Activated CD4-positive, alpha-beta memory T cell treated with anti-CD3 and anti-CD28 coated beads for 36 hours (primary cell): Measurements from ENCODE around the gene ANKRD60. TPM values are rescaled to one million over a fixed set of nuclear protein-coding genes. Genes with fewer than 3 reads are reported as not detected.

ENCODE experiments used
- CTCF ChIA-PET: fragments of 350-600 bp; sonication (Branson Sonifier 250); formaldehyde crosslinking; loops from one replicate; lab custom pipeline; 2021; ENCODE audit warnings: antibody characterized with exemption, inconsistent platforms; lab: Charles Lee
- POLR2A ChIA-PET: fragments of 350-600 bp; sonication (Branson Sonifier 250); formaldehyde crosslinking; loops from one replicate; lab custom pipeline; 2021; ENCODE audit warnings: antibody characterized with exemption; lab: Charles Lee
- DNase-seq: peaks from one replicate; pipeline ENCODE4 v3.0.0-alpha.2; 2020
- H3K27ac Mint-ChIP-seq: one replicate; pipeline ENCODE4 v1.8.0; 2021; ENCODE audit warnings: mixed read lengths
- H3K27me3 Mint-ChIP-seq: one replicate; pipeline ENCODE4 v1.8.0; 2021; ENCODE audit warnings: mixed read lengths
- H3K36me3 Mint-ChIP-seq: one replicate; pipeline ENCODE4 v1.8.0; 2021; ENCODE audit warnings: mixed read lengths
- H3K4me1 Mint-ChIP-seq: one replicate; pipeline ENCODE4 v1.8.0; 2021; ENCODE audit warnings: low read depth, mixed read lengths
- H3K4me3 Mint-ChIP-seq: one replicate; pipeline ENCODE4 v1.8.0; 2021; ENCODE audit warnings: mild to moderate bottlenecking, mixed read lengths
- H3K9me3 Mint-ChIP-seq: one replicate; pipeline ENCODE4 v1.8.0; 2021; ENCODE audit warnings: mixed read lengths
- intact Hi-C: fragments of 100-400 bp; cut with micrococcal nuclease; formaldehyde crosslinking; loops from one replicate; pipeline ENCODE4 v1.15.1; 2023
- total RNA-seq, 2 experiments: library from RNA; stranded (reverse); gene quantifications; one replicate each; pipeline ENCODE4 v1.2.3, GENCODE V29; 2021

The ANKRD60 gene
- total RNA-seq, 2 experiments from 2014 or later, result not detected

GRCh38 chr20:58169450-58169849 lies 59.0 kb downstream of the ANKRD60 start:
- POLR2A ChIA-PET, result no interaction called here

GRCh38 chr20:58168843-58169242 lies 59.6 kb downstream of the ANKRD60 start:
- no peak overlapping the region for H3K4me3 Mint-ChIP-seq
- CTCF ChIA-PET, result no interaction called here

More at GRCh38 chr20:58169450-58169849, 59.0 kb downstream of the ANKRD60 start:
- DNase-seq, result no peak
- H3K36me3 Mint-ChIP-seq, result no peaks in the 10 kb centered on the region
- no peaks in the 10 kb centered on the region for H3K9me3 Mint-ChIP-seq
- no peaks in the 10 kb centered on the region for H3K27me3 Mint-ChIP-seq
- CTCF ChIA-PET, result interaction anchor here (2.4 kb wide), 1 partner anchor 10 kb away, joined by 10 read pairs; no protein-coding TSS in a partner anchor
- H3K4me3 Mint-ChIP-seq, result no peak overlapping the region
- intact Hi-C loops, result no loop called here
- peaks cover 9% of the 10 kb centered on the region for H3K4me1 Mint-ChIP-seq
- H3K27ac Mint-ChIP-seq, result no peak overlapping the region

GRCh38 chr20:58167759-58168158 lies 60.7 kb downstream of the ANKRD60 start:
- Mint-ChIP-seq H3K4me1 (peaks cover 4% of the 10 kb centered on the region), H3K27me3 (no peaks in the 10 kb centered on the region), H3K36me3 (no peaks in the 10 kb centered on the region), H3K27ac (no peak overlapping the region), H3K9me3 (no peaks in the 10 kb centered on the region), H3K4me3 (no peak overlapping the region)
- ChIA-PET POLR2A (no interaction called here), CTCF (no interaction called here)
- DNase-seq, result no peak
- intact Hi-C loops, result no loop called here

More at GRCh38 chr20:58168843-58169242, 59.6 kb downstream of the ANKRD60 start:
- no peak for DNase-seq
- intact Hi-C loops, result no loop called here
- POLR2A ChIA-PET, result no interaction called here
- Mint-ChIP-seq H3K27me3 (no peaks in the 10 kb centered on the region), H3K27ac (no peak overlapping the region), H3K4me1 (peaks cover 4% of the 10 kb centered on the region), H3K9me3 (no peaks in the 10 kb centered on the region), H3K36me3 (no peaks in the 10 kb centered on the region)

Other genes starting within 250 kb of the ANKRD60 start
- 10 to 100 TPM; 10.5 to 12.0 TPM for gene RAB22A, start 81.1 kb upstream of the ANKRD60 start, total RNA-seq
- gene VAPB, start 160.6 kb upstream of the ANKRD60 start, total RNA-seq, result 10 to 100 TPM; 34.6 to 37.0 TPM